BLaER1 treated with 17β-estradiol and CSF1 and Interleukin-3, amounts not matched to agents 10 nM and 100 nM (cell line): ENCODE data around the gene FAM177B.
"Not testable (repeated sequence)": the region's sequence is repeated elsewhere in the genome, so short reads cannot be mapped to it uniquely, and the experiment has no call there.

ENCODE experiments used
- H3K27ac ChIP-seq, 11 experiments: shearing (Covaris generic); formaldehyde crosslinking; 2 replicates each; pipeline ENCODE4 v1.8.1; 2022
- H3K27me3 ChIP-seq, 11 experiments: shearing (Covaris generic); formaldehyde crosslinking; 2 replicates each; pipeline ENCODE4 v1.8.1; 2022
- H3K36me3 ChIP-seq, 11 experiments: shearing (Covaris generic); formaldehyde crosslinking; 2 replicates each; pipeline ENCODE4 v1.8.1; 2022
- H3K4me1 ChIP-seq, 10 experiments: shearing (Covaris generic); formaldehyde crosslinking; 2 replicates each; pipeline ENCODE4 v1.8.1; 2022
- H3K4me2 ChIP-seq, 11 experiments: shearing (Covaris generic); formaldehyde crosslinking; 2 replicates each; pipeline ENCODE4 v1.8.1; 2022
- H3K4me3 ChIP-seq, 10 experiments: shearing (Covaris generic); formaldehyde crosslinking; 2 replicates each; pipeline ENCODE4 v1.8.1; 2022
- H3K9ac ChIP-seq, 11 experiments: shearing (Covaris generic); formaldehyde crosslinking; 2 replicates each; pipeline ENCODE4 v1.8.1; 2022
- H3K9me3 ChIP-seq, 11 experiments: shearing (Covaris generic); formaldehyde crosslinking; replicated peaks in 1 of 11; 2 replicates each; pipeline ENCODE4 v1.8.1; 2022
- H4K20me1 ChIP-seq, 11 experiments: shearing (Covaris generic); formaldehyde crosslinking; 2 replicates each; pipeline ENCODE4 v1.8.1; 2022
- Cebpa-rat ChIP-seq, 11 experiments: shearing (Covaris generic); IDR thresholded peaks; 2 replicates each; pipeline ENCODE4 v1.8.1; 2022

FAM177B gene

DNA sequence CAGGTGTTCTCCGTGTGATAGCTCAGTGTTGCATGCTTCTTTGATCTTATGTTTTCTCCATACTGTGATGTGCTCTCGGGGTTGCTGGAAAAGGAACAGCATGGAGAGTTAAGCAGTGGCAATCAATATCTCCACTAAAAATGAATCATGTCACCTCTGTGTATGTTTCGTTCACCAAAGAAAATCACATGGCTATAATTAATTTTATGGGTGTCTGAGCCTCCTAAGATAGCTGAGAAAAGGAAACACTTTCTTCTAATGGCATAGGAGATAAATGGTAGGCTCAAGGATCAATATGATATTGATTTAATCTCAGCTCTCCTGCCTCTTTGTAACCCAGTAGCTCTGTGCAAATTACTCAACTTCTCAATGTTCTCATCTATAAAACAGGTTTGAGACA lies 14.3 kb downstream of the FAM177B start:
- no peaks in the 10 kb centered on the region for H3K27me3 ChIP-seq
- TF ChIP-seq Cebpa-rat (IDR thresholded peaks at IDR 0.05): no peak
- H4K20me1 ChIP-seq: no peaks in the 10 kb centered on the region
- no peak overlapping the region for H3K9ac ChIP-seq
- peaks cover 20 to 48% (median 26%) of the 10 kb centered on the region in 10 experiments for H3K4me1 ChIP-seq
- no peak overlapping the region for H3K4me3 ChIP-seq
- no peaks in the 10 kb centered on the region for H3K36me3 ChIP-seq
- no peak overlapping the region for H3K27ac ChIP-seq
- H3K4me2 ChIP-seq: peak overlapping the region in 5 of 11 experiments; percentile 0 to 75 (median 6); a peak in 4 of 22 replicates
- peaks cover 0 to 6% (median 0%) of the 10 kb centered on the region in 11 experiments; a peak in 1 of 22 replicates for H3K9me3 ChIP-seq

DNA sequence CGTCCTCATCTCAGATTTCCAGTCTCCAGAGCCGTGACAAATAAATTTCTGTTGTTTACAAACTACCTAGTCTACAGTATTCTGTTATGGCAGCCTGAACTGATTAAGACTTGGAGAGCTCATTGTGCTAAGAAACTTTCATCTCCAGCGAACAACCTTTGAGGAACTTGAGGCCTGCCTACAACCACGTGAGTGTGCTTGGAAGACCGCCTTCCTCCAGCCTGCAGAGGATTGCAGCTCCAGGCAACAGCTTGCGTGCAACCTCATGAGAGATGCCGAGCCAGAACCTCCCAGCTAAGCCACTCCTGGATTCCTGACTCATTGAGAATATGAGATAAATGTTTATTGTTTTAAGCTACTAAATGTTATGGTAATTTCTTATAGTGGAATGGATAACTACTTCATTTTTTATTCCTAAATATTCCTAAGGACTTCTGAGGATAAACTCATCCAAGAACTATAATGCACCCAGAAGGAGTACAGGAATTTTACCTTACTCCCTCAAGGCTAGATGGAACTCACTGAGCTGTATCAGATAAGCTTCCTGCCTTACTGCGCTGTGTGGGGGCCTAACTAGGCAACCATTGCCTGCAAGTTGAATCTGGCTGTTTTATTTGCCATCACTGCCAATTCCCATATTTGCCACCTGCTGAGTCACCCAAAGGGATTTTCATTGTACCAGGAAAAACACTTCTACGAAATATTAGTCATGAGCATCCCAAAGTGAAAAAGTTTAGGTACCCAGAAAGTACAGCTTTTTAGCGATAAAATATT lies 17.6 kb downstream of the FAM177B start:
- Histone ChIP-seq H3K9ac (no peak overlapping the region), H3K27ac (peak overlapping the region in 1 of 11 experiments; percentile 7; a peak in 3 of 22 replicates), H4K20me1 (no peaks in the 10 kb centered on the region), H3K36me3 (no peaks in the 10 kb centered on the region), H3K4me2 (peak overlapping the region; percentile 4 to 69 (median 53)), H3K4me3 (no peak overlapping the region), H3K9me3 (peaks cover 0 to 12% (median 0%) of the 10 kb centered on the region in 11 experiments; a peak in 3 of 22 replicates), H3K4me1 (peaks cover 20 to 55% (median 26%) of the 10 kb centered on the region in 10 experiments), H3K27me3 (no peaks in the 10 kb centered on the region)
- TF ChIP-seq Cebpa-rat (IDR thresholded peaks at IDR 0.05): no peak

GRCh38 chr1:222757646-222758268 lies 20.8 kb downstream of the FAM177B start:
- no peak overlapping the region for H3K27ac ChIP-seq
- TF ChIP-seq Cebpa-rat (IDR thresholded peaks at IDR 0.05): no peak
- H4K20me1 ChIP-seq: no peaks in the 10 kb centered on the region
- no peaks in the 10 kb centered on the region for H3K27me3 ChIP-seq
- H3K36me3 ChIP-seq: no peaks in the 10 kb centered on the region
- peaks cover 0 to 12% (median 0%) of the 10 kb centered on the region in 11 experiments; a peak in 3 of 22 replicates for H3K9me3 ChIP-seq
- H3K9ac ChIP-seq: no peak overlapping the region
- H3K4me2 ChIP-seq: no peak overlapping the region
- peaks cover 10 to 36% (median 21%) of the 10 kb centered on the region in 10 experiments for H3K4me1 ChIP-seq
- H3K4me3 ChIP-seq: no peak overlapping the region

GRCh38 chr1:222759451-222760035 lies 22.5 kb downstream of the FAM177B start:
- Histone ChIP-seq H3K9me3 (peaks cover 0 to 15% (median 3%) of the 10 kb centered on the region in 11 experiments; a peak in 7 of 22 replicates), H3K27ac (no peak overlapping the region; a peak in 2 of 22 replicates), H4K20me1 (no peaks in the 10 kb centered on the region), H3K9ac (no peak overlapping the region), H3K4me3 (no peak overlapping the region), H3K36me3 (no peaks in the 10 kb centered on the region), H3K4me2 (peak overlapping the region in 2 of 11 experiments; percentile 40 to 41; a peak in 2 of 22 replicates), H3K4me1 (peaks cover 5 to 23% (median 12%) of the 10 kb centered on the region in 10 experiments), H3K27me3 (no peaks in the 10 kb centered on the region)
- no peak for TF ChIP-seq Cebpa-rat (IDR thresholded peaks at IDR 0.05)

- H3K36me3 ChIP-seq: no peaks in the 10 kb centered on the region
- no peaks in the 10 kb centered on the region for H4K20me1 ChIP-seq
- H3K27ac ChIP-seq: no peak overlapping the region
- H3K27me3 ChIP-seq: no peaks in the 10 kb centered on the region
- H3K4me2 ChIP-seq: no peak overlapping the region
- H3K4me1 ChIP-seq: peaks cover 0 to 10% (median 0%) of the 10 kb centered on the region in 10 experiments; a peak in 3 of 20 replicates
- H3K9ac ChIP-seq: no peak overlapping the region
- H3K4me3 ChIP-seq: no peak overlapping the region
- peaks cover 0 to 21% (median 10%) of the 10 kb centered on the region in 11 experiments; a peak in 12 of 22 replicates for H3K9me3 ChIP-seq
- no peak for TF ChIP-seq Cebpa-rat (IDR thresholded peaks at IDR 0.05)
Observed at GRCh38 chr1:222761083-222761482, 24.1 kb downstream of the FAM177B start.

DNA sequence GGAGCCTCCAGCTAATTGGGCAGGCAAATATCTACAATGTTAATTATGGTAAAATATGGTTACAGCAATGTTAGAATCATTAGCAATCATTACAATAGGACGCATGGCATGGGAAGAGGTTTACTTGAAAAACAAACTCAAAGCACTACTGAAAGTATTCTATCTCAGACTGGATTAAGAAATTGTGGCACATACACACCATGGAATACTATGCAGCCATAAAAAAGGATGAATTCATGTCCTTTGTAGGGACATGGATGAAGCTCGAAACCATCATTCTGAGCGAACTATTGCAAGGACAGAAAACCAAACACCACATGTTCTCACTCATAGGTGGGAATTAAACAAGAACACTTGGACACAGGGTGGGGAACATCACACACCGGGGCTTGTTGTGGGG lies 25.2 kb downstream of the FAM177B start:
- not testable (repeated sequence) for H3K27me3 ChIP-seq, H3K27ac ChIP-seq

GRCh38 chr1:222767152-222767571 lies 30.2 kb downstream of the FAM177B start:
- Histone ChIP-seq H3K9ac (no peak overlapping the region), H3K4me3 (no peak overlapping the region), H3K36me3 (peaks cover 0 to 10% (median 0%) of the 10 kb centered on the region in 11 experiments; a peak in 6 of 22 replicates), H3K9me3 (peaks cover 25 to 61% (median 42%) of the 10 kb centered on the region in 11 experiments), H3K4me1 (peaks cover 17 to 31% (median 19%) of the 10 kb centered on the region in 10 experiments), H3K4me2 (peak overlapping the region in 3 of 11 experiments; percentile 24 to 59 (median 29); a peak in 5 of 22 replicates), H3K27me3 (no peaks in the 10 kb centered on the region), H3K27ac (no peak overlapping the region), H4K20me1 (no peaks in the 10 kb centered on the region)
- TF ChIP-seq Cebpa-rat (IDR thresholded peaks at IDR 0.05): no peak

More for the DNA sequence above, 25.2 kb downstream of the FAM177B start:
- not testable (repeated sequence) for H3K4me2 ChIP-seq, H3K36me3 ChIP-seq, H4K20me1 ChIP-seq, H3K9ac ChIP-seq, H3K4me3 ChIP-seq
- Histone ChIP-seq H3K9me3 (peaks cover 3 to 27% (median 17%) of the 10 kb centered on the region in 11 experiments; a peak in 18 of 22 replicates), H3K4me1 (peaks cover 0 to 14% (median 1%) of the 10 kb centered on the region in 10 experiments; a peak in 6 of 20 replicates)

DNA sequence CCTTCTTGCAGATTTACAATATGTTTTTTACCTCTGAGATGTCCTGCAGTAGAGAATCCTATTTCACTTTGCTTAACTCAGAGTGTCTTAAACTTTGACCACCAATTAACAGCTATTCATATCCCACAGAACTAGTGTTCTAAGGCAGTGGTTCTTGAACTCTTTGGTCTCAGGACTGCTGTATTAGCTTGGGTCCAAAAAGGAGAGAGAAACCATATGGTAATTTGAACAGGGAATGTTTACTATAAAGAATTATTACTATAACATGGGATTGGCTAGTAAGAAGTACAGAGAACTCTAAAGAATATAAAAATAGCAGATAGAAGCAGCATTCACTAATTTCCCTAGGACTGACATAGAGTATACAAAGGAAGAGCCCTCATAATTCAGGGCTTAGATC lies 31.6 kb downstream of the FAM177B start:
- H3K4me1 ChIP-seq: peaks cover 27 to 41% (median 31%) of the 10 kb centered on the region in 10 experiments
- peaks cover 25 to 61% (median 42%) of the 10 kb centered on the region in 11 experiments for H3K9me3 ChIP-seq
- H4K20me1 ChIP-seq: no peaks in the 10 kb centered on the region
- no peak overlapping the region for H3K27ac ChIP-seq
- H3K9ac ChIP-seq: no peak overlapping the region
- peaks cover 0 to 10% (median 0%) of the 10 kb centered on the region in 11 experiments; a peak in 6 of 22 replicates for H3K36me3 ChIP-seq
- H3K4me2 ChIP-seq: no peak overlapping the region
- no peaks in the 10 kb centered on the region for H3K27me3 ChIP-seq
- H3K4me3 ChIP-seq: no peak overlapping the region
- TF ChIP-seq Cebpa-rat (IDR thresholded peaks at IDR 0.05): no peak

DNA sequence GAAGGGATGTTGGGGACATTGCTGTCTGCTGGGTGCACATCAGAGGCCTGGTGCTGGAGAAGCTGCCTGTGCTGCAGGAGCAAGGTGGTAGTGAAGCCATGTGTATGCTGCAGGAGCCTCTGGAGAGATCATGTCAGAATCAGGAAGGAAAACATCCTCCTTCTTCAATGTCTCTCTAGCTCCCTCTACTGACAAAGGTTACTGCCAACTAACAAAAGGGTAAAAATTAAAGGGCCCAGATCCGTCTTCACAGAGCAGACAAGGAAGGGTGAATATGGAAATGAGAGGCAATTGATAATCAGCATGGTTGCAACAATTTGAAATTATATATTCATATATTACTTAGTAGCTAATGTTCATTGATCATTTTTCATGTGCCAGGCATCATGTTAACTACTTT lies 32.2 kb downstream of the FAM177B start:
- Histone ChIP-seq H3K9me3 (peaks cover 25 to 60% (median 42%) of the 10 kb centered on the region in 11 experiments), H3K4me1 (peaks cover 33 to 47% (median 37%) of the 10 kb centered on the region in 10 experiments), H3K36me3 (peaks cover 0 to 10% (median 0%) of the 10 kb centered on the region in 11 experiments; a peak in 6 of 22 replicates), H3K27me3 (no peaks in the 10 kb centered on the region), H3K4me2 (no peak overlapping the region), H4K20me1 (no peaks in the 10 kb centered on the region), H3K9ac (no peak overlapping the region), H3K4me3 (peak overlapping the region in 1 of 10 experiments; percentile 16; a peak in 1 of 20 replicates), H3K27ac (no peak overlapping the region)
- no peak for TF ChIP-seq Cebpa-rat (IDR thresholded peaks at IDR 0.05)
